ENCODE data around the gene NUBP2.

NUBP2 gene

GRCh38 chr16:1766231-1766630 lies 16.5 kb upstream of the NUBP2 start:
- TF ChIP-seq, protein P1, sequence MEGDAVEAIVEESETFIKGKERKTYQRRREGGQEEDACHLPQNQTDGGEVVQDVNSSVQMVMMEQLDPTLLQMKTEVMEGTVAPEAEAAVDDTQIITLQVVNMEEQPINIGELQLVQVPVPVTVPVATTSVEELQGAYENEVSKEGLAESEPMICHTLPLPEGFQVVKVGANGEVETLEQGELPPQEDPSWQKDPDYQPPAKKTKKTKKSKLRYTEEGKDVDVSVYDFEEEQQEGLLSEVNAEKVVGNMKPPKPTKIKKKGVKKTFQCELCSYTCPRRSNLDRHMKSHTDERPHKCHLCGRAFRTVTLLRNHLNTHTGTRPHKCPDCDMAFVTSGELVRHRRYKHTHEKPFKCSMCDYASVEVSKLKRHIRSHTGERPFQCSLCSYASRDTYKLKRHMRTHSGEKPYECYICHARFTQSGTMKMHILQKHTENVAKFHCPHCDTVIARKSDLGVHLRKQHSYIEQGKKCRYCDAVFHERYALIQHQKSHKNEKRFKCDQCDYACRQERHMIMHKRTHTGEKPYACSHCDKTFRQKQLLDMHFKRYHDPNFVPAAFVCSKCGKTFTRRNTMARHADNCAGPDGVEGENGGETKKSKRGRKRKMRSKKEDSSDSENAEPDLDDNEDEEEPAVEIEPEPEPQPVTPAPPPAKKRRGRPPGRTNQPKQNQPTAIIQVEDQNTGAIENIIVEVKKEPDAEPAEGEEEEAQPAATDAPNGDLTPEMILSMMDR (IDR thresholded peaks at IDR 0.05; ENCODE audit: low read depth, low read length), result no peak
- H3K4me1 ChIP-seq, result peaks cover 4% of the 10 kb centered on the region
- no peaks in the 10 kb centered on the region for H3K9me3 ChIP-seq
- no peaks in the 10 kb centered on the region for H3K27me3 ChIP-seq
- peaks cover 77% of the 10 kb centered on the region for H3K36me3 ChIP-seq
- no peak overlapping the region for H3K4me3 ChIP-seq (ENCODE audit: low read depth, low read length)
- DNase-seq, result no peak

DNA sequence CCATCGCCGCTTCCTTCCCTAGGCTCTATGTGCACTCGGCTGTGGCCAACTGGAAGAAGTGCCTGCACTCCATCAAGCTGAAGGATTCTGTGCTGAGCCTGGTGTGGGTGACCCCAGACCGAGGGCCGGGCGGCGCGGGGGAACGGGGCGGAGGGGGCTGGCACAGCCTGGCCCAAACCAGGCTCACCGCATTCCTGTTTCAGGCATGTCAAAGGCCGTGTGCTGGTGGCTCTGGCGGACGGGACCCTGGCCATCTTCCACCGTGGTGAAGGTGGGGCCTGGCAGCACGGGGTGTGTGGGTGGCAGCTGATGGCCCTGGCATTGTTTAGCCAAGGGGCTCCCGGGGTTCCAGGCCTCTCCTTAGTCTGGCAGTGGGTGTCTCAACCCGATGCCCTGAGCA lies 16.1 kb upstream of the NUBP2 start:
- no peaks in the 10 kb centered on the region for H3K9me3 ChIP-seq

GRCh38 chr16:1767116-1767994 lies 15.4 kb upstream of the NUBP2 start:
- Histone ChIP-seq H3K4me3 (ENCODE audit: low read depth, low read length) (no peak overlapping the region), H3K36me3 (peaks cover 79% of the 10 kb centered on the region), H3K4me1 (peaks cover 4% of the 10 kb centered on the region), H3K27me3 (no peaks in the 10 kb centered on the region), H3K9me3 (no peaks in the 10 kb centered on the region)
- DNase-seq, result no peak
- TF ChIP-seq, protein P1 (IDR thresholded peaks at IDR 0.05; ENCODE audit: low read depth, low read length), result no peak

More for the DNA sequence above, 16.1 kb upstream of the NUBP2 start:
- peaks cover 77% of the 10 kb centered on the region for H3K36me3 ChIP-seq
- H3K4me3 ChIP-seq (ENCODE audit: low read depth, low read length), result no peak overlapping the region
- H3K4me1 ChIP-seq, result peaks cover 4% of the 10 kb centered on the region
- H3K27me3 ChIP-seq, result no peaks in the 10 kb centered on the region
- no peak for DNase-seq
- TF ChIP-seq, protein P1 (IDR thresholded peaks at IDR 0.05; ENCODE audit: low read depth, low read length), result no peak

GRCh38 chr16:1768061-1768766 lies 14.5 kb upstream of the NUBP2 start:
- TF ChIP-seq, protein P1 (IDR thresholded peaks at IDR 0.05; ENCODE audit: low read depth, low read length), result no peak
- Histone ChIP-seq H3K9me3 (no peaks in the 10 kb centered on the region), H3K27me3 (no peaks in the 10 kb centered on the region), H3K36me3 (peaks cover 71% of the 10 kb centered on the region), H3K4me1 (peaks cover 4% of the 10 kb centered on the region), H3K4me3 (ENCODE audit: low read depth, low read length) (no peak overlapping the region)
- no peak for DNase-seq

- H3K4me3 ChIP-seq (ENCODE audit: low read depth, low read length), result no peak overlapping the region
- H3K27me3 ChIP-seq, result no peaks in the 10 kb centered on the region
- TF ChIP-seq, protein P1 (IDR thresholded peaks at IDR 0.05; ENCODE audit: low read depth, low read length), result no peak
- peaks cover 67% of the 10 kb centered on the region for H3K36me3 ChIP-seq
- no peak for DNase-seq
- H3K9me3 ChIP-seq, result no peaks in the 10 kb centered on the region
- H3K4me1 ChIP-seq, result peaks cover 4% of the 10 kb centered on the region
Observed at GRCh38 chr16:1768767-1769401, 13.9 kb upstream of the NUBP2 start.

Data from BE2C (cell line).